GM12878 (cell line): ENCODE data around the gene CDC42BPA. TPM values are rescaled to one million over a fixed set of nuclear protein-coding genes. Genes with fewer than 3 reads are reported as not detected.

Source experiments
- ATAC-seq: fragments of 200-7000 bp; cut with Tn5 transposase; 3 replicates; pipeline ENCODE4 v1.9.1; 2020; ENCODE audit warnings: mild to moderate bottlenecking, moderate library complexity
- BruUV-seq: library from RNA; stranded (reverse); fragments of 400-500 nt; replicated peaks from 2 replicates; lab custom pipeline; 2021; lab: Mats Ljungman, UMichigan
- CTCF ChIA-PET: fragments of 300-600 bp; sonication (Branson Sonifier 250); formaldehyde crosslinking; extraction: SDS; loops from one replicate; lab custom pipeline; 2021; ENCODE audit warnings: inconsistent platforms; lab: Yijun Ruan, JAX
- POLR2A ChIA-PET: fragments of 350-600 bp; formaldehyde crosslinking; extraction: SDS; loops from one replicate; lab custom pipeline; 2021; ENCODE audit warnings: inconsistent platforms; lab: Charles Lee
- RAD21 ChIA-PET: fragments of 300-600 bp; sonication (Branson Sonifier 250); formaldehyde crosslinking; loops from one replicate; lab custom pipeline; 2023; ENCODE audit warnings: antibody characterized with exemption; ENCODE audit not compliant: unreplicated experiment; lab: Charles Lee
- SMC1A ChIA-PET: fragments of 300-600 bp; sonication (Branson Sonifier 250); formaldehyde crosslinking; loops from one replicate; lab custom pipeline; 2023; ENCODE audit not compliant: unreplicated experiment, uncharacterized antibody; lab: Charles Lee
- DNase-seq: peaks from one replicate; pipeline ENCODE4 v3.0.0-alpha.2; 2011; ENCODE audit warnings: low read depth, low spot score
- FAIRE-seq: peaks from 3 replicates; lab custom pipeline; 2011; peaks lifted over from hg19 to GRCh38; lab: Jason Lieb, UNC
- H2AFZ ChIP-seq: 2 replicates; pipeline ENCODE4 v1.6.0; 2011; ENCODE audit warnings: low read depth, low read length, control low read depth; ENCODE audit not compliant: control insufficient read depth
- H3K27ac ChIP-seq: 2 replicates; pipeline ENCODE4 v1.5.1; 2011; ENCODE audit warnings: control low read depth; ENCODE audit not compliant: control insufficient read depth, insufficient read depth
- H3K27me3 ChIP-seq, 2 experiments: replicated peaks in 1 of 2; 2 replicates each; pipeline versions ENCODE4 v1.6.0 to v1.6.1; 2011; ENCODE audit warnings: low read length in 1 of 2; ENCODE audit not compliant: control insufficient read depth in 2 of 2, insufficient read depth in 2 of 2
- H3K36me3 ChIP-seq, 2 experiments: 2 replicates each; pipeline ENCODE4 v1.5.1; 2011; ENCODE audit warnings: low read length in 1 of 2; ENCODE audit not compliant: control insufficient read depth in 2 of 2, insufficient read depth in 2 of 2
- H3K4me1 ChIP-seq: 2 replicates; pipeline ENCODE4 v1.6.1; 2011; ENCODE audit warnings: mild to moderate bottlenecking, low read length, moderate library complexity, mixed read lengths; ENCODE audit not compliant: control insufficient read depth, insufficient read depth
- H3K4me2 ChIP-seq: 2 replicates; pipeline ENCODE4 v1.6.0; 2011; ENCODE audit warnings: control low read depth; ENCODE audit not compliant: control insufficient read depth, insufficient read depth
- H3K4me3 ChIP-seq: fragments of 200-600 bp; sonication (generic); 2 replicates; pipeline ENCODE4 v1.5.1; 2016
- H3K79me2 ChIP-seq: 2 replicates; pipeline ENCODE4 v1.6.0; 2011; ENCODE audit warnings: low read length; ENCODE audit not compliant: control insufficient read depth, insufficient read depth
- H3K9ac ChIP-seq: 2 replicates; pipeline ENCODE4 v1.8.0; 2011; ENCODE audit warnings: low read length, control low read depth, mixed read lengths; ENCODE audit not compliant: control insufficient read depth, insufficient read depth
- H3K9me3 ChIP-seq: replicated peaks from 3 replicates; pipeline ENCODE4 v1.5.1; 2011; ENCODE audit warnings: mild to moderate bottlenecking, low read length; ENCODE audit not compliant: control insufficient read depth, insufficient read depth
- H4K20me1 ChIP-seq: 2 replicates; pipeline ENCODE4 v1.6.0; 2011; ENCODE audit not compliant: control insufficient read depth, insufficient read depth
- BHLHE40 ChIP-seq, 2 experiments: fragments of 450-650 bp in 1 of 2; IDR thresholded peaks; 2 replicates each; pipeline ENCODE4 v1.6.1; 2011 to 2017; ENCODE audit warnings: low read depth in 2 of 2, borderline replicate concordance in 1 of 2, improper control_type of control experiment in 1 of 2, low read length in 1 of 2, mild to moderate bottlenecking in 1 of 2
- BRCA1 ChIP-seq: IDR thresholded peaks from 2 replicates; pipeline ENCODE4 v1.6.1; 2011; ENCODE audit warnings: low read depth, low read length, improper control_type of control experiment
- MEF2A ChIP-seq: IDR thresholded peaks from 2 replicates; pipeline ENCODE4 v1.6.1; 2011; ENCODE audit warnings: low read depth, mild to moderate bottlenecking, low read length, moderate library complexity; ENCODE audit not compliant: insufficient read depth
- POLR2A ChIP-seq: IDR thresholded peaks from 2 replicates; pipeline ENCODE4 v1.6.1; 2011; ENCODE audit warnings: low read depth, mild to moderate bottlenecking, low read length
- SMARCA5 ChIP-seq: fragments of 450-650 bp; IDR thresholded peaks from 2 replicates; pipeline ENCODE4 v1.6.1; 2017; ENCODE audit warnings: mild to moderate bottlenecking
- ZNF384 ChIP-seq: IDR thresholded peaks from 2 replicates; pipeline ENCODE4 v1.6.1; 2012; ENCODE audit warnings: low read depth, mild to moderate bottlenecking, low read length, improper control_type of control experiment, borderline replicate concordance
- in situ Hi-C: fragments of 300-500 bp; cut with MboI; formaldehyde crosslinking; loops from 9 replicates; pipeline ENCODE4 v1.14.3; 2018; ENCODE audit warnings: mixed read lengths
- intact Hi-C: fragments of 100-400 bp; cut with micrococcal nuclease; formaldehyde crosslinking; loops from one replicate; pipeline ENCODE4 v1.14.2; 2022; ENCODE audit not compliant: unreplicated experiment
- polyA plus RNA-seq, 11 experiments: library from polyadenylated mRNA; depleted of rRNA in 4 of 11; unstranded in 6 of 11; stranded (reverse) in 5 of 11; fragments of >200 nt; fragmentation: Nextera tagmentation in 4 of 11; fragmentation: Illumina TruSeq in 1 of 11; extraction: Ambion mirVana in 4 of 11; extraction: Trizol in 1 of 11; gene quantifications; 1 replicate in 1 of 11; 2 replicates in 10 of 11; pipeline versions ENCODE4 v1.2.1 to v1.2.3, GENCODE V29; 2011 to 2016; ENCODE audit warnings: inconsistent platforms in 2 of 11, missing spikeins in 2 of 11, low read depth in 1 of 11
- total RNA-seq, 4 experiments: library from RNA; depleted of rRNA in 3 of 4; stranded (reverse); fragments of >200 nt in 3 of 4; fragmentation: Illumina TruSeq in 1 of 4; extraction: Trizol in 1 of 4; gene quantifications; 2 replicates each; pipeline versions ENCODE4 v1.2.1 to v1.2.3, GENCODE V29; 2013 to 2021
- TF ChIP-seq, protein P1 (sequence below), 3 experiments: IDR thresholded peaks in 2 of 3; conservative IDR thresholded peaks in 1 of 3; 2 replicates each; pipeline ENCODE4 v1.5.1; 2011; ENCODE audit warnings: low read depth in 3 of 3, low read length in 3 of 3, mild to moderate bottlenecking in 3 of 3, control low read depth in 2 of 3, moderate library complexity in 2 of 3, inconsistent platforms in 1 of 3, mixed read lengths in 1 of 3; ENCODE audit not compliant: control insufficient read depth in 2 of 3, insufficient read depth in 1 of 3; ENCODE audit errors: extremely low read depth in 1 of 3

The CDC42BPA gene
- total and polyA plus RNA-seq, 10 of the 15 experiments (the other 5 are each of a cell fraction or from before 2014, with no cell fraction given) = 0.02 to 0.52 (median 0.10) TPM

DNA sequence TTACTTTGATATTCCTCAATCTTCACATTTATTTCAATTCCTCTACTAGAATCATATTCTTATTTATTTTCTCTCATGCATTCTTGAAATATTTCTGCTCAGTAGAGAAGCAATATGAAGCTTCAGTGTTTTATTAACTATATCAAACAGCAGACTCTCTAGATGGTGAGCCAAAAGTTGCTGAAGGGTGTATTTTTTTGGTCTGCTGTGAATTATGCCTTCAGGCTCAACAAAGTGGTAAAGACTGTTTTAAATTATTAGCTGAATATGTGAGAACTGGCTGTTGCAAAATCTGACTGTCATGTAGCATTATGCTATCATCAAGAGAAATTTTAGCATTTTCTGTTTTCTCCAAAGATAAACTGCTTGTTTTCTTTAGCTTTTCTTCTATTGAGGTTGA lies 24.9 kb upstream of the CDC42BPA start:
- in situ Hi-C loops (no loop called here), intact Hi-C loops (no loop called here)
- ChIA-PET POLR2A (interaction anchor here (0.7 kb wide), 1 partner anchor 77 kb away, joined by 3 read pairs; no protein-coding TSS in a partner anchor), CTCF (no interaction called here), RAD21 (no interaction called here), SMC1A (no interaction called here)
- no TSS peak for BruUV-seq
- Histone ChIP-seq H3K27ac (no peak overlapping the region), H2AFZ (no peak overlapping the region), H3K79me2 (no peaks in the 10 kb centered on the region), H3K4me2 (no peak overlapping the region), H3K36me3 (no peaks in the 10 kb centered on the region), H4K20me1 (no peaks in the 10 kb centered on the region), H3K9ac (no peak overlapping the region), H3K4me1 (no peaks in the 10 kb centered on the region), H3K4me3 (no peak overlapping the region), H3K27me3 (no peaks in the 10 kb centered on the region), H3K9me3 (no peaks in the 10 kb centered on the region)
- no peak for FAIRE-seq
- TF ChIP-seq BHLHE40 (IDR thresholded peaks at IDR 0.05; ENCODE audit: borderline replicate concordance in 1 of 2, low read depth in 2 of 2, low read length in 1 of 2) = no peak
- no peak for TF ChIP-seq POLR2A
- TF ChIP-seq SMARCA5 = no peak
- TF ChIP-seq BRCA1 = no peak
- TF ChIP-seq MEF2A = no peak
- TF ChIP-seq ZNF384 = no peak
- TF ChIP-seq, protein P1, sequence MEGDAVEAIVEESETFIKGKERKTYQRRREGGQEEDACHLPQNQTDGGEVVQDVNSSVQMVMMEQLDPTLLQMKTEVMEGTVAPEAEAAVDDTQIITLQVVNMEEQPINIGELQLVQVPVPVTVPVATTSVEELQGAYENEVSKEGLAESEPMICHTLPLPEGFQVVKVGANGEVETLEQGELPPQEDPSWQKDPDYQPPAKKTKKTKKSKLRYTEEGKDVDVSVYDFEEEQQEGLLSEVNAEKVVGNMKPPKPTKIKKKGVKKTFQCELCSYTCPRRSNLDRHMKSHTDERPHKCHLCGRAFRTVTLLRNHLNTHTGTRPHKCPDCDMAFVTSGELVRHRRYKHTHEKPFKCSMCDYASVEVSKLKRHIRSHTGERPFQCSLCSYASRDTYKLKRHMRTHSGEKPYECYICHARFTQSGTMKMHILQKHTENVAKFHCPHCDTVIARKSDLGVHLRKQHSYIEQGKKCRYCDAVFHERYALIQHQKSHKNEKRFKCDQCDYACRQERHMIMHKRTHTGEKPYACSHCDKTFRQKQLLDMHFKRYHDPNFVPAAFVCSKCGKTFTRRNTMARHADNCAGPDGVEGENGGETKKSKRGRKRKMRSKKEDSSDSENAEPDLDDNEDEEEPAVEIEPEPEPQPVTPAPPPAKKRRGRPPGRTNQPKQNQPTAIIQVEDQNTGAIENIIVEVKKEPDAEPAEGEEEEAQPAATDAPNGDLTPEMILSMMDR (IDR thresholded peaks at IDR 0.05 in 2 of 3, conservative IDR thresholded peaks at IDR 0.05 in 1 of 3; ENCODE audit: control insufficient read depth in 2 of 3, extremely low read depth in 1 of 3, insufficient read depth in 1 of 3, low read depth in 3 of 3, low read length in 3 of 3) = no peak
- DNase-seq = no peak
- no peak for ATAC-seq
